Keratinocyte (primary cell): Measurements from ENCODE around the gene CCNO. TPM values are rescaled to one million over a fixed set of nuclear protein-coding genes. Genes with fewer than 3 reads are reported as not detected.

Source experiments
- DNase-seq: peaks from one replicate; pipeline ENCODE4 v3.0.0-alpha.2; 2011; ENCODE audit warnings: low read depth, missing footprints, low spot score
- FAIRE-seq: peaks from 2 replicates; lab custom pipeline; 2011; peaks lifted over from hg19 to GRCh38; lab: Jason Lieb, UNC
- H2AFZ ChIP-seq: 2 replicates; pipeline ENCODE4 v1.6.0; 2012; ENCODE audit warnings: low read length, control low read depth, inconsistent platforms; ENCODE audit not compliant: control insufficient read depth
- H3K27ac ChIP-seq: 2 replicates; pipeline ENCODE4 v1.5.1; 2011; ENCODE audit warnings: low read length; ENCODE audit not compliant: control insufficient read depth, insufficient read depth
- H3K27me3 ChIP-seq: 3 replicates; pipeline ENCODE4 v1.6.0; 2011; ENCODE audit warnings: low read length; ENCODE audit not compliant: control insufficient read depth, insufficient read depth; ENCODE audit errors: extremely low read depth
- H3K36me3 ChIP-seq, 2 experiments: 2 replicates in 1 of 2; 3 replicates in 1 of 2; pipeline ENCODE4 v1.5.1; 2011; ENCODE audit warnings: low read length in 2 of 2, mild to moderate bottlenecking in 1 of 2; ENCODE audit not compliant: control insufficient read depth in 2 of 2, insufficient read depth in 2 of 2; ENCODE audit errors: extremely low read depth in 1 of 2
- H3K4me1 ChIP-seq: 3 replicates; pipeline ENCODE4 v1.5.1; 2011; ENCODE audit warnings: low read length; ENCODE audit not compliant: control insufficient read depth, insufficient read depth; ENCODE audit errors: extremely low read depth
- H3K4me2 ChIP-seq: 3 replicates; pipeline ENCODE4 v1.6.0; 2011; ENCODE audit warnings: low read depth, low read length; ENCODE audit not compliant: control insufficient read depth, insufficient read depth; ENCODE audit errors: extremely low read depth
- H3K4me3 ChIP-seq, 3 experiments: fragments of 200-600 bp in 1 of 3; sonication (generic) in 1 of 3; 2 replicates in 2 of 3; 3 replicates in 1 of 3; pipeline ENCODE4 v1.5.1; 2011 to 2016; ENCODE audit warnings: low read length in 3 of 3, mild to moderate bottlenecking in 3 of 3, control low read depth in 2 of 3, inconsistent platforms in 1 of 3, low read depth in 1 of 3, mixed read lengths in 1 of 3, mixed run types in 1 of 3, moderate library complexity in 1 of 3; ENCODE audit not compliant: control insufficient read depth in 2 of 3, insufficient read depth in 2 of 3; ENCODE audit errors: extremely low read depth in 1 of 3
- H3K79me2 ChIP-seq: 2 replicates; pipeline ENCODE4 v1.6.0; 2012; ENCODE audit warnings: low read length; ENCODE audit not compliant: control insufficient read depth, insufficient read depth
- H3K9ac ChIP-seq: 3 replicates; pipeline ENCODE4 v1.6.0; 2011; ENCODE audit warnings: low read length; ENCODE audit not compliant: control insufficient read depth, insufficient read depth; ENCODE audit errors: extremely low read depth
- H3K9me1 ChIP-seq: 3 replicates; pipeline ENCODE4 v1.6.0; 2011; ENCODE audit warnings: low read length; ENCODE audit not compliant: control insufficient read depth, insufficient read depth; ENCODE audit errors: extremely low read depth
- H3K9me3 ChIP-seq: 2 replicates; pipeline ENCODE4 v1.5.1; 2012; ENCODE audit warnings: low read depth, low read length; ENCODE audit not compliant: control insufficient read depth
- H4K20me1 ChIP-seq: 3 replicates; pipeline ENCODE4 v1.6.0; 2011; ENCODE audit warnings: low read length; ENCODE audit not compliant: control insufficient read depth, insufficient read depth; ENCODE audit errors: extremely low read depth
- CTCF ChIP-seq, 3 experiments: IDR thresholded peaks in 1 of 3; conservative IDR thresholded peaks in 1 of 3; optimal IDR thresholded peaks in 1 of 3; 2 replicates in 2 of 3; 3 replicates in 1 of 3; pipeline versions ENCODE3 to v1.5.1; 2011; ENCODE audit warnings: low read length in 3 of 3, mild to moderate bottlenecking in 3 of 3, moderate library complexity in 2 of 3, control low read depth in 1 of 3, inconsistent platforms in 1 of 3; ENCODE audit not compliant: insufficient read depth in 2 of 3; ENCODE audit errors: extremely low read depth in 1 of 3
- EZH2 ChIP-seq: IDR thresholded peaks from one replicate; pipeline ENCODE4 v1.6.1; 2012; ENCODE audit warnings: inconsistent platforms, mild to moderate bottlenecking, low read length, moderate library complexity
- dilution Hi-C: fragments of 300-500 bp; cut with MboI; formaldehyde crosslinking; loops from one replicate; pipeline ENCODE4 v1.7.0; 2020; ENCODE audit warnings: low sequenced_read_pairs; ENCODE audit not compliant: extremely low pct_ligation_motif_present
- polyA plus RNA-seq, 5 experiments: library from polyadenylated mRNA; depleted of rRNA in 3 of 5; stranded (reverse) in 3 of 5; stranded (forward) in 1 of 5; unstranded in 1 of 5; fragments of >200 nt; gene quantifications; 1 replicate in 1 of 5; 2 replicates in 3 of 5; 3 replicates in 1 of 5; pipeline versions ENCODE4 v1.2.1 to v1.2.3, GENCODE V29; 2011 to 2012; ENCODE audit warnings: missing spikeins in 2 of 5, low read depth in 1 of 5, low replicate concordance in 1 of 5

The CCNO gene
- polyA plus RNA-seq, 1 donor (not counting 4 experiments of a cell fraction or from before 2014, with no cell fraction given), result 0.42 TPM

GRCh38 chr5:55222985-55223811 lies 10.2 kb downstream of the CCNO start:
- Histone ChIP-seq H3K9me3 (peaks cover 2% of the 10 kb centered on the region), H3K9me1 (no peaks in the 10 kb centered on the region), H3K4me2 (no peak overlapping the region), H2AFZ (no peak overlapping the region), H3K27ac (no peak overlapping the region), H3K79me2 (no peaks in the 10 kb centered on the region), H3K9ac (no peak overlapping the region), H3K27me3 (peaks cover 47% of the 10 kb centered on the region), H3K36me3 (no peaks in the 10 kb centered on the region), H4K20me1 (no peaks in the 10 kb centered on the region), H3K4me3 (no peak overlapping the region), H3K4me1 (peaks cover 8% of the 10 kb centered on the region)
- DNase-seq (no peak), FAIRE-seq (no peak)
- TF ChIP-seq EZH2 (no peak), CTCF (optimal IDR thresholded peaks at IDR 0.05 in 1 of 3, IDR thresholded peaks at IDR 0.05 in 1 of 3, conservative IDR thresholded peaks at IDR 0.05 in 1 of 3; ENCODE audit: extremely low read depth in 1 of 3, insufficient read depth in 2 of 3, low read length in 3 of 3) (no peak)
- dilution Hi-C loops, result no loop called here

- Histone ChIP-seq H2AFZ (no peak overlapping the region), H3K9me1 (no peaks in the 10 kb centered on the region), H3K4me2 (no peak overlapping the region), H4K20me1 (no peaks in the 10 kb centered on the region), H3K4me1 (peaks cover 8% of the 10 kb centered on the region), H3K4me3 (no peak overlapping the region), H3K36me3 (no peaks in the 10 kb centered on the region), H3K27me3 (peaks cover 43% of the 10 kb centered on the region), H3K79me2 (no peaks in the 10 kb centered on the region), H3K27ac (no peak overlapping the region), H3K9me3 (peaks cover 2% of the 10 kb centered on the region), H3K9ac (no peak overlapping the region)
- DNase-seq, result no peak
- dilution Hi-C loops, result no loop called here
- FAIRE-seq, result no peak
- TF ChIP-seq EZH2, result no peak
- no peak for TF ChIP-seq CTCF (optimal IDR thresholded peaks at IDR 0.05 in 1 of 3, IDR thresholded peaks at IDR 0.05 in 1 of 3, conservative IDR thresholded peaks at IDR 0.05 in 1 of 3; ENCODE audit: extremely low read depth in 1 of 3, insufficient read depth in 2 of 3, low read length in 3 of 3)
Observed at GRCh38 chr5:55222092-55222984, 11.1 kb downstream of the CCNO start.
